Measurements from ENCODE around the gene PCGF1. TPM values are rescaled to one million over a fixed set of nuclear protein-coding genes. Genes with fewer than 3 reads are reported as not detected.

Gene PCGF1
- total and polyA plus RNA-seq, 2 of the 8 experiments (the other 6 are each of a cell fraction or from before 2014, with no cell fraction given): 10.0 to 23.7 TPM

DNA sequence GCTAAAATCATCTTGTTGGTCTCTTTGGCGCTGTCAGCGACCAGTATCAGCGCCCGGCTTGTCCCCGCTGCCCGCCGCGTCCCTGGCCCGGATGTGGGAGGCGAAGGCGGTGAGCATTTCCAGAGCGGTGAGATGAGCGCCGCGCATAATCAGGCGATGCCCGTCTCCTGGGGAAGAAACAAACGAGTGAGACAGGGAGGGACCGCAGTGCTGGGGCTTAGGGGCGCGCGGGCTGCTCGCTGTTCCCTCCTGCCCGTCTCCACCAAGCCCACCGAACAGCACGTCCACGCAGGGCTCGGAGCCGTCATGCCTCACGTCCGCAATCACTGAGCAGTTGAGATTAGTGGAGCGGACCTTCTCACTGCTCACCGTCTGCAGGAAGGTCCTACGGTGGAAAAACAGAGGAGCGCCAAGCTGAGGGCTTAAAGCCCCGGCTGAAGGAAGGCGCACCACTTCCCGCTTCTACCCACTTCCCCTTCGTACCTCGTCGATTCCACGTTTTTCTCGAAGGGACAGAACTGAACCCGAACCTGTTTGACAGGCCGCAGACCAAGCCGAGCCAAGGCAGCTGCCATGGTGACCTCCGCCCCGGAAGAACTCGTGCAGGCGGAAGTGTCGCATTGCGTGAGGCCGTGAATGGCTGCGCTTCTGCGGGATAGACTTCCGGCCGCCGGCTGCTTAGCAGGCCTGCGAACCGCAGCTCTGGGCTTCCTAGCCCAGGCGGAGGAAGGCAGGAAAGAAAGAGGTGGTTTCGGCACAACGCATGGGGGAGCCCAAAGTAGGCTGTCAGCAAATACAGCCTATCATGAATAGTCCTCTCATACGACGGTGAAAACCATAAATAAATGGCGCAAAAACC is 35.2 kb downstream of the PCGF1 start, which contains the start of gene MRPL53 (continued):
- TF ChIP-seq, protein P1, sequence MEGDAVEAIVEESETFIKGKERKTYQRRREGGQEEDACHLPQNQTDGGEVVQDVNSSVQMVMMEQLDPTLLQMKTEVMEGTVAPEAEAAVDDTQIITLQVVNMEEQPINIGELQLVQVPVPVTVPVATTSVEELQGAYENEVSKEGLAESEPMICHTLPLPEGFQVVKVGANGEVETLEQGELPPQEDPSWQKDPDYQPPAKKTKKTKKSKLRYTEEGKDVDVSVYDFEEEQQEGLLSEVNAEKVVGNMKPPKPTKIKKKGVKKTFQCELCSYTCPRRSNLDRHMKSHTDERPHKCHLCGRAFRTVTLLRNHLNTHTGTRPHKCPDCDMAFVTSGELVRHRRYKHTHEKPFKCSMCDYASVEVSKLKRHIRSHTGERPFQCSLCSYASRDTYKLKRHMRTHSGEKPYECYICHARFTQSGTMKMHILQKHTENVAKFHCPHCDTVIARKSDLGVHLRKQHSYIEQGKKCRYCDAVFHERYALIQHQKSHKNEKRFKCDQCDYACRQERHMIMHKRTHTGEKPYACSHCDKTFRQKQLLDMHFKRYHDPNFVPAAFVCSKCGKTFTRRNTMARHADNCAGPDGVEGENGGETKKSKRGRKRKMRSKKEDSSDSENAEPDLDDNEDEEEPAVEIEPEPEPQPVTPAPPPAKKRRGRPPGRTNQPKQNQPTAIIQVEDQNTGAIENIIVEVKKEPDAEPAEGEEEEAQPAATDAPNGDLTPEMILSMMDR (IDR thresholded peaks at IDR 0.05; ENCODE audit: control extremely low read depth in 1 of 3, insufficient read depth in 1 of 3, low read depth in 1 of 3, low read length in 3 of 3): no peak
- TF ChIP-seq CBX8 (IDR thresholded peaks at IDR 0.05; ENCODE audit: borderline replicate concordance, low read depth, low read length) (no peak), HDAC2 (IDR thresholded peaks at IDR 0.05; ENCODE audit: borderline replicate concordance in 1 of 2, low read depth in 2 of 2, low read length in 2 of 2) (peak in 1 of 2 experiments; percentile 94; a peak in 2 of 4 replicates), ZNF274 (IDR thresholded peaks at IDR 0.05; ENCODE audit: borderline replicate concordance, extremely low read depth, low read length) (no peak), NANOG (IDR thresholded peaks at IDR 0.05; ENCODE audit: insufficient read depth, low read depth, low read length, poor library complexity, severe bottlenecking) (no peak), SP1 (IDR thresholded peaks at IDR 0.05; ENCODE audit: low read depth, low read length) (no peak), JUND (IDR thresholded peaks at IDR 0.05; ENCODE audit: low read length) (no peak), TBP (IDR thresholded peaks at IDR 0.05; ENCODE audit: low read depth, low read length) (peak; percentile 64; the same call in 1 of the 2 replicates), SIN3A (conservative IDR thresholded peaks at IDR 0.05 in 1 of 2, IDR thresholded peaks at IDR 0.05 in 1 of 2; ENCODE audit: low read depth in 1 of 2, low read length in 2 of 2) (peak in 1 of 2 experiments; percentile 96; a peak in 3 of 4 replicates), CBX5 (IDR thresholded peaks at IDR 0.05; ENCODE audit: low read depth, low read length) (no peak), FOSL1 (IDR thresholded peaks at IDR 0.05; ENCODE audit: insufficient read depth, low read depth, low read length) (no peak), CHD2 (IDR thresholded peaks at IDR 0.05; ENCODE audit: low read length) (peak; percentile 90), TAF7 (optimal IDR thresholded peaks at IDR 0.05; ENCODE audit: borderline replicate concordance, low read depth, low read length) (no peak), TEAD4 (IDR thresholded peaks at IDR 0.05; ENCODE audit: low read depth, low read length) (peak; percentile 13; the same call in 1 of the 2 replicates), RNF2 (IDR thresholded peaks at IDR 0.05; ENCODE audit: borderline replicate concordance, low read depth, low read length, missing control alignments, poor library complexity, severe bottlenecking) (no peak), RAD21 (IDR thresholded peaks at IDR 0.05 in 1 of 2, conservative IDR thresholded peaks at IDR 0.05 in 1 of 2; ENCODE audit: low read depth in 2 of 2, low read length in 2 of 2) (no peak), TCF12 (IDR thresholded peaks at IDR 0.05; ENCODE audit: low read depth, low read length) (0 out of 2 replicates have a peak, but pooled peaks have one; percentile 11), SRF (IDR thresholded peaks at IDR 0.05; ENCODE audit: low read depth, low read length) (no peak)
- TF ChIP-seq, protein P2, sequence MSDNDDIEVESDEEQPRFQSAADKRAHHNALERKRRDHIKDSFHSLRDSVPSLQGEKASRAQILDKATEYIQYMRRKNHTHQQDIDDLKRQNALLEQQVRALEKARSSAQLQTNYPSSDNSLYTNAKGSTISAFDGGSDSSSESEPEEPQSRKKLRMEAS (IDR thresholded peaks at IDR 0.05): peak; percentile 75
